Fibroblast of the aortic adventitia (primary cell): Measurements from ENCODE around the gene BANF2. TPM values are rescaled to one million over a fixed set of nuclear protein-coding genes. Genes with fewer than 3 reads are reported as not detected.
"Not testable (repeated sequence)": the region's sequence is repeated elsewhere in the genome, so short reads cannot be mapped to it uniquely, and the experiment has no call there.

Experiments
- DNase-seq: peaks from one replicate; pipeline ENCODE4 v3.0.0-alpha.2; 2010; ENCODE audit warnings: low read depth
- H3K4me3 ChIP-seq: 2 replicates; pipeline ENCODE4 v1.5.1; 2011; ENCODE audit warnings: low read depth, mild to moderate bottlenecking, control low read depth, low read length, moderate library complexity
- total RNA-seq: library from RNA; depleted of rRNA; stranded (reverse); fragments of >200 nt; gene quantifications from 2 replicates; pipeline ENCODE4 v1.2.3, GENCODE V29; 2012; ENCODE audit warnings: low replicate concordance
- TF ChIP-seq, protein P1 (sequence below): IDR thresholded peaks from 2 replicates; pipeline ENCODE4 v1.5.1; 2011; ENCODE audit warnings: mild to moderate bottlenecking, low read length, control low read depth, inconsistent platforms; ENCODE audit not compliant: insufficient read depth

The BANF2 gene
- total RNA-seq, 1 donor, result not detected

GRCh38 chr20:17654649-17655285 is 45.0 kb upstream of the BANF2 start:
- H3K4me3 ChIP-seq, result no peak overlapping the region
- TF ChIP-seq, protein P1, sequence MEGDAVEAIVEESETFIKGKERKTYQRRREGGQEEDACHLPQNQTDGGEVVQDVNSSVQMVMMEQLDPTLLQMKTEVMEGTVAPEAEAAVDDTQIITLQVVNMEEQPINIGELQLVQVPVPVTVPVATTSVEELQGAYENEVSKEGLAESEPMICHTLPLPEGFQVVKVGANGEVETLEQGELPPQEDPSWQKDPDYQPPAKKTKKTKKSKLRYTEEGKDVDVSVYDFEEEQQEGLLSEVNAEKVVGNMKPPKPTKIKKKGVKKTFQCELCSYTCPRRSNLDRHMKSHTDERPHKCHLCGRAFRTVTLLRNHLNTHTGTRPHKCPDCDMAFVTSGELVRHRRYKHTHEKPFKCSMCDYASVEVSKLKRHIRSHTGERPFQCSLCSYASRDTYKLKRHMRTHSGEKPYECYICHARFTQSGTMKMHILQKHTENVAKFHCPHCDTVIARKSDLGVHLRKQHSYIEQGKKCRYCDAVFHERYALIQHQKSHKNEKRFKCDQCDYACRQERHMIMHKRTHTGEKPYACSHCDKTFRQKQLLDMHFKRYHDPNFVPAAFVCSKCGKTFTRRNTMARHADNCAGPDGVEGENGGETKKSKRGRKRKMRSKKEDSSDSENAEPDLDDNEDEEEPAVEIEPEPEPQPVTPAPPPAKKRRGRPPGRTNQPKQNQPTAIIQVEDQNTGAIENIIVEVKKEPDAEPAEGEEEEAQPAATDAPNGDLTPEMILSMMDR, result peak; percentile 69
- DNase-seq, result peak; percentile 79

- DNase-seq, result peak; percentile 58
- TF ChIP-seq, protein P1, result no peak
- no peak overlapping the region for H3K4me3 ChIP-seq
These were observed 44.5 kb upstream of the BANF2 start for GRCh38 chr20:17655286-17655651.

- DNase-seq, result peak; percentile 50
- TF ChIP-seq, protein P1, result no peak
- H3K4me3 ChIP-seq, result no peak overlapping the region
These were observed 43.8 kb upstream of the BANF2 start for GRCh38 chr20:17655865-17656479.

DNA sequence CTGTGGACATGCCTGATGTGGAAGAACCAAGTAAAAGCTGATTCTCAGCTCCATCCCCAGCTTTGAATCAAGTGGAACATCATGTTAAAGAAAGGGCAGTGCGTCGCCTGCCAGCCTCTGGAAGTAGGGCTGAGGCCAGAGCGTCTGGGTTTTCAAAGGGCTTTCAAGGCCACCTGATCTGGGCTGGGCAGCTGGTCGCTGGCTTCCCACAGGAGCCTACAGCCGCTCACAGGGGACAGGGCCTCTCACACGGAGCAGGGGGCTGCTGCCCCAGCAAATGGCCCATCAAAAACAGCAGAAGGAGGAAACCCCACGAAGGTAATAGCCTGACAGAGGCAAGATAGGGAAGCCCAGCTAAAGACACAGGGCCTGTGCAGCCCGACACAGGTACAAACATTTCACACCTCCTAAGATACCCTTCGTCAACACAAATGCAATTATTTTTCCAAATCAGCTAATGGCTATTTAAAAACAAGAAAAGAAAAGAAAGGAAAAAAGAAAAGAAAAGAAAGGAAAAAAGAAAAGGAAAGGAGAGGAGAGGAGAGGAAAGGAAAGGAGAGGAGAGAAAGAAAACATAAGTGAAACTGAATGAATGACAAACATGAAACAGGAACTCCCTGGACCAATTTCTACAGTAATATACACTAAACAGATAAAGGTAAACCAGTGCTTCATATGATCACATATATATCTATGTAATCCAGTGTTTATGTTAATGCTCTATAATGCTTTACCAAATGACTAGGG is 42.5 kb upstream of the BANF2 start:
- TF ChIP-seq, protein P1, result no peak
- DNase-seq, result no peak
- H3K4me3 ChIP-seq, result no peak overlapping the region

- DNase-seq, result no peak
- H3K4me3 ChIP-seq, result no peak overlapping the region
- TF ChIP-seq, protein P1, result no peak
These were observed 41.7 kb upstream of the BANF2 start for GRCh38 chr20:17657898-17658647.

- no peak overlapping the region for H3K4me3 ChIP-seq
- no peak for DNase-seq
- TF ChIP-seq, protein P1, result no peak
These were observed 41.1 kb upstream of the BANF2 start for GRCh38 chr20:17658648-17658993.

DNA sequence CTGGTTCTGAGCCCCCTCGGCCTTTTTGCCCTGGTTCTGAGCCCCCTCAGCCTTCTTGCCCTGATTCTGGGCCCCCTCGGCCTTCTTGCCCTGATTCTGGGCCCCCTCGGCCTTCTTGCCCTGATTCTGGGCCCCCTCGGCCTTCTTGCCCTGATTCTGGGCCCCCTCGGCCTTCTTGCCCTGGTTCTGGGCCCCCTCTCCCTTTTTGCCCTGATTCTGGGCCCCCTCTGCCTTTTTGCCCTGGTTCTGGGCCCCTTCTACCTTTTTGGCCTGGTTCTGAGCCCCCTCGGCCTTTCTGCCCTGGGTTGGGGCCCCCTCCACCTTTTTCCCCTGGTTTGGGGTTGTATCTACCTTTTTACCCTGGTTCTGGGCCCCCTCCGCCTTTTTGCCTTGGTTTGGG is 40.4 kb upstream of the BANF2 start:
- H3K4me3 ChIP-seq, DNase-seq: not testable (repeated sequence)
